H1 (cell line): Measurements from ENCODE around the gene CNPY3. TPM values are rescaled to one million over a fixed set of nuclear protein-coding genes. Genes with fewer than 3 reads are reported as not detected.

ENCODE experiments used
- CTCF ChIA-PET: fragments of 300-600 bp; sonication (Branson Sonifier 250); formaldehyde crosslinking; loops from one replicate; lab custom pipeline; 2021; ENCODE audit not compliant: partially characterized antibody; lab: Charles Lee
- POLR2A ChIA-PET: fragments of 300-600 bp; sonication (Branson Sonifier 250); formaldehyde crosslinking; loops from one replicate; lab custom pipeline; 2021; ENCODE audit warnings: inconsistent platforms; ENCODE audit not compliant: partially characterized antibody; lab: Charles Lee
- DNase-seq, 2 experiments: peaks; one replicate each; pipeline versions ENCODE4 v3.0.0 to v3.0.0-alpha.2; 2010 to 2022; ENCODE audit warnings: low spot score in 2 of 2, low read depth in 1 of 2, mixed read lengths in 1 of 2
- FAIRE-seq: peaks from 2 replicates; lab custom pipeline; 2011; peaks lifted over from hg19 to GRCh38; lab: Jason Lieb, UNC
- H2AFZ ChIP-seq: 2 replicates; pipeline ENCODE4 v1.8.1; 2012; ENCODE audit warnings: low read length, inconsistent platforms
- H2AK5ac ChIP-seq: 2 replicates; pipeline ENCODE4 v1.6.1; 2013; ENCODE audit warnings: low read depth, low read length
- H2BK120ac ChIP-seq: replicated peaks from 2 replicates; pipeline ENCODE3; 2013; ENCODE audit warnings: low read depth, low read length, inconsistent platforms
- H2BK12ac ChIP-seq: 2 replicates; pipeline ENCODE4 v1.6.1; 2013; ENCODE audit warnings: low read depth, low read length
- H2BK15ac ChIP-seq: 2 replicates; pipeline ENCODE4 v1.6.1; 2013; ENCODE audit warnings: low read length
- H2BK20ac ChIP-seq: 2 replicates; pipeline ENCODE4 v1.6.1; 2013; ENCODE audit warnings: low read length
- H2BK5ac ChIP-seq: 2 replicates; pipeline ENCODE4 v1.6.1; 2013; ENCODE audit warnings: low read depth, low read length
- H3K14ac ChIP-seq: 2 replicates; pipeline ENCODE4 v1.6.1; 2013; ENCODE audit warnings: inconsistent platforms; ENCODE audit not compliant: insufficient read length
- H3K18ac ChIP-seq: 2 replicates; pipeline ENCODE4 v1.6.1; 2013; ENCODE audit warnings: low read length; ENCODE audit errors: extremely low read depth
- H3K23ac ChIP-seq: 2 replicates; pipeline ENCODE4 v1.6.1; 2013; ENCODE audit warnings: inconsistent platforms; ENCODE audit not compliant: insufficient read length
- H3K23me2 ChIP-seq: 2 replicates; pipeline ENCODE4 v1.6.1; 2013; ENCODE audit warnings: low read depth, low read length
- H3K27ac ChIP-seq: 2 replicates; pipeline ENCODE4 v1.6.1; 2011; ENCODE audit warnings: low read depth, low read length, inconsistent platforms
- H3K27me3 ChIP-seq, 4 experiments: replicated peaks in 1 of 4; 1 replicate in 1 of 4; 2 replicates in 3 of 4; pipeline versions ENCODE4 v1.6.1 to v1.8.1; 2011 to 2013; ENCODE audit warnings: low read length in 3 of 4, mild to moderate bottlenecking in 3 of 4, inconsistent platforms in 2 of 4, mixed read lengths in 2 of 4, moderate library complexity in 1 of 4; ENCODE audit not compliant: control insufficient read depth in 3 of 4, insufficient read depth in 3 of 4; ENCODE audit errors: extremely low read depth in 1 of 4
- H3K36me3 ChIP-seq, 4 experiments: 2 replicates each; pipeline versions ENCODE4 v1.6.1 to v1.8.1; 2011 to 2013; ENCODE audit warnings: mild to moderate bottlenecking in 4 of 4, low read length in 3 of 4, moderate library complexity in 2 of 4, control low read depth in 1 of 4, inconsistent platforms in 1 of 4; ENCODE audit not compliant: insufficient read depth in 4 of 4, control insufficient read depth in 2 of 4
- H3K4ac ChIP-seq: replicated peaks from 2 replicates; pipeline ENCODE3; 2013; ENCODE audit warnings: low read length, low read depth, mixed read lengths, inconsistent platforms; ENCODE audit not compliant: insufficient read length
- H3K4me1 ChIP-seq, 4 experiments: replicated peaks in 1 of 4; 1 replicate in 1 of 4; 2 replicates in 3 of 4; pipeline versions ENCODE4 v1.6.1 to v1.8.1; 2011 to 2013; ENCODE audit warnings: low read length in 3 of 4, inconsistent platforms in 2 of 4, mixed read lengths in 1 of 4; ENCODE audit not compliant: insufficient read depth in 4 of 4, control insufficient read depth in 3 of 4
- H3K4me2 ChIP-seq, 2 experiments: 2 replicates each; pipeline versions ENCODE4 v1.6.1 to v1.8.1; 2011 to 2013; ENCODE audit warnings: low read depth in 2 of 2, low read length in 2 of 2, control low read depth in 1 of 2, inconsistent platforms in 1 of 2, mild to moderate bottlenecking in 1 of 2; ENCODE audit not compliant: insufficient read depth in 1 of 2
- H3K4me3 ChIP-seq, 4 experiments: fragments of 200-600, 300-600 bp in 1 of 4; sonication (generic), shearing (Covaris generic), sonication (Bioruptor Twin) in 1 of 4; 2 replicates each; pipeline versions ENCODE4 v1.5.1 to v1.8.1; 2011 to 2016; ENCODE audit warnings: low read length in 4 of 4, low read depth in 3 of 4, control low read depth in 2 of 4, inconsistent platforms in 2 of 4, mild to moderate bottlenecking in 2 of 4, mixed read lengths in 1 of 4, moderate library complexity in 1 of 4; ENCODE audit not compliant: insufficient read depth in 2 of 4; ENCODE audit errors: extremely low read depth in 1 of 4
- H3K56ac ChIP-seq: replicated peaks from 2 replicates; pipeline ENCODE3; 2013; ENCODE audit warnings: low read depth, mild to moderate bottlenecking, mixed read lengths, low read length, inconsistent platforms; ENCODE audit not compliant: insufficient read length
- H3K79me1 ChIP-seq: 2 replicates; pipeline ENCODE4 v1.6.1; 2013; ENCODE audit warnings: low read depth, low read length, control low read depth
- H3K79me2 ChIP-seq, 2 experiments: 2 replicates each; pipeline versions ENCODE4 v1.6.1 to v1.8.1; 2012 to 2013; ENCODE audit warnings: low read length in 2 of 2, mild to moderate bottlenecking in 2 of 2, inconsistent platforms in 1 of 2; ENCODE audit not compliant: insufficient read depth in 2 of 2, control insufficient read depth in 1 of 2
- H3K9ac ChIP-seq, 4 experiments: replicated peaks in 1 of 4; 1 replicate in 1 of 4; 2 replicates in 3 of 4; pipeline versions ENCODE4 v1.6.1 to v1.8.1; 2011 to 2013; ENCODE audit warnings: low read depth in 3 of 4, low read length in 3 of 4, control low read depth in 2 of 4, mild to moderate bottlenecking in 2 of 4, moderate library complexity in 2 of 4, inconsistent platforms in 1 of 4; ENCODE audit errors: extremely low read depth in 1 of 4
- H3K9me3 ChIP-seq, 2 experiments: 2 replicates each; pipeline versions ENCODE4 v1.6.1 to v1.8.1; 2012 to 2013; ENCODE audit warnings: mild to moderate bottlenecking in 2 of 2, moderate library complexity in 2 of 2, control low read depth in 1 of 2, inconsistent platforms in 1 of 2, low read depth in 1 of 2, low read length in 1 of 2, mixed read lengths in 1 of 2; ENCODE audit not compliant: insufficient read depth in 2 of 2
- H4K20me1 ChIP-seq, 2 experiments: replicated peaks in 1 of 2; 2 replicates each; pipeline versions ENCODE3 to v1.8.1; 2011 to 2013; ENCODE audit warnings: inconsistent platforms in 2 of 2, low read length in 2 of 2, mild to moderate bottlenecking in 1 of 2; ENCODE audit not compliant: insufficient read depth in 2 of 2, control insufficient read depth in 1 of 2
- H4K5ac ChIP-seq: 2 replicates; pipeline ENCODE4 v1.6.1; 2013; ENCODE audit warnings: low read length, low read depth, mixed read lengths, inconsistent platforms; ENCODE audit not compliant: insufficient read length
- H4K8ac ChIP-seq: 2 replicates; pipeline ENCODE4 v1.8.0; 2013; ENCODE audit warnings: mild to moderate bottlenecking, moderate library complexity, low read length, inconsistent platforms; ENCODE audit not compliant: insufficient read depth; ENCODE audit errors: extremely low read depth
- H4K91ac ChIP-seq: replicated peaks from 2 replicates; pipeline ENCODE3; 2013; ENCODE audit warnings: low read length, mixed read lengths, inconsistent platforms; ENCODE audit not compliant: insufficient read length
- CBX5 ChIP-seq: fragments of 300-800, 300-1000 bp; sonication (generic); IDR thresholded peaks from 2 replicates; pipeline ENCODE4 v1.7.1; 2016; ENCODE audit warnings: antibody characterized with exemption, low read length, low read depth
- CBX8 ChIP-seq: fragments of 300-800, 300-1000 bp; sonication (generic); IDR thresholded peaks from 2 replicates; pipeline ENCODE4 v1.7.1; 2016; ENCODE audit warnings: low read depth, low read length, borderline replicate concordance
- CREB1 ChIP-seq: IDR thresholded peaks from 2 replicates; pipeline ENCODE4 v1.6.1; 2012; ENCODE audit warnings: inconsistent platforms
- POLR2AphosphoS5 ChIP-seq: IDR thresholded peaks from 2 replicates; pipeline ENCODE4 v1.6.1; 2011; ENCODE audit warnings: low read depth, low read length
- RAD21 ChIP-seq, 2 experiments: IDR thresholded peaks in 1 of 2; conservative IDR thresholded peaks in 1 of 2; 2 replicates each; pipeline ENCODE4 v1.6.1; 2011; ENCODE audit warnings: low read depth in 2 of 2, low read length in 2 of 2, improper control_type of control experiment in 1 of 2, inconsistent platforms in 1 of 2, mild to moderate bottlenecking in 1 of 2, moderate library complexity in 1 of 2
- SP2 ChIP-seq: IDR thresholded peaks from 2 replicates; pipeline ENCODE4 v1.6.1; 2012; ENCODE audit warnings: mild to moderate bottlenecking, low read length, inconsistent platforms
- SRF ChIP-seq: IDR thresholded peaks from 2 replicates; pipeline ENCODE4 v1.6.1; 2011; ENCODE audit warnings: mild to moderate bottlenecking, low read depth, low read length, moderate library complexity
- WGBS, 2 experiments: shearing (Covaris generic) in 1 of 2; methylation state at CpG; one replicate each; pipeline versions ENCODE4 v1.1.6 to v1.1.7; 2013 to 2015; ENCODE audit warnings: low lambda C conversion rate in 2 of 2, mixed read lengths in 2 of 2, inconsistent platforms in 1 of 2, low coverage in 1 of 2, missing lambda C conversion rate in 1 of 2; ENCODE audit not compliant: insufficient replicate concordance in 2 of 2, insufficient coverage in 1 of 2, insufficient read length in 1 of 2; ENCODE audit errors: extremely low coverage in 1 of 2, missing lambda C conversion rate in 1 of 2; 5-methylcytosine and 5-hydroxymethylcytosine counted together
- polyA plus RNA-seq, 7 experiments: library from polyadenylated mRNA; depleted of rRNA in 3 of 7; stranded (reverse) in 5 of 7; unstranded in 2 of 7; fragments of >200 nt in 5 of 7; fragments of 200-250 nt in 2 of 7; gene quantifications; 1 replicate in 5 of 7; 2 replicates in 1 of 7; 4 replicates in 1 of 7; pipeline versions ENCODE4 v1.2.1 to v1.2.3, GENCODE V29; 2011 to 2013; ENCODE audit warnings: missing spikeins in 2 of 7, mixed read lengths in 2 of 7
- total RNA-seq: library from RNA; stranded (reverse); fragmentation: NEBNext Ultra II Directional; extraction: Animal tissue kit (Norgen Biotek cat#: 25700); gene quantifications from 2 replicates; pipeline ENCODE4 v1.2.1, GENCODE V29; 2021
- TF ChIP-seq, protein P1 (sequence below): IDR thresholded peaks from 2 replicates; pipeline ENCODE4 v1.6.1; 2012; ENCODE audit warnings: low read length, inconsistent platforms

CNPY3 gene
- total and polyA plus RNA-seq, 2 of the 8 experiments (the other 6 are each of a cell fraction or from before 2014, with no cell fraction given) = 49.6 to 64.5 TPM

DNA sequence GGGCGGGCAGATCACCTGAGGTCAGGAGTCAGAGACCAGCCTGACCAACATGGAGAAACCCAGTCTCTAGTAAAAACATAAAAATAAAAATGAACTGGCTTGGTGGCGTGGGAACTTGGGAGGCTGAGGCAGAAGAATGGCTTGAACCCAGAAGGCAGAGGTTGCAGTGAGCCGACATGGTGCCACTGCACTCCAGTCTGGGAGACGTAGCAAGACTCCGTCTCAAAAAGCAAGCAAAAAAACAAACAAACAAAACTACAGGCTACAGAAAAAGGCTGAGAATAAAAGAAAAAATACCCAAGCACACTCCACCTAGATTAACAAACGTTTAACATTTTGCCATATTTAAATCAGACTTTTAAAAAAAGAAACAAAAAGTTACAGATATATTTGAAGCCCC lies 7.5 kb upstream of the CNPY3 start:
- CTCF ChIA-PET = no interaction called here
- no peak overlapping the region for H3K14ac ChIP-seq
- no peak overlapping the region for H2BK120ac ChIP-seq
- H3K79me2 ChIP-seq = no peaks in the 10 kb centered on the region
- no peak overlapping the region for H3K18ac ChIP-seq
- H2BK20ac ChIP-seq = no peak overlapping the region
- no peak overlapping the region for H3K4ac ChIP-seq
- peaks cover 0 to 6% (median 1%) of the 10 kb centered on the region in 4 experiments; a peak in 2 of 7 replicates for H3K4me1 ChIP-seq
- H4K8ac ChIP-seq = no peak overlapping the region
- no peaks in the 10 kb centered on the region for H3K23me2 ChIP-seq
- no peaks in the 10 kb centered on the region for H3K9me3 ChIP-seq
- TF ChIP-seq CREB1 (no peak), SRF (no peak), CBX8 (no peak), POLR2AphosphoS5 (no peak), CBX5 (no peak), SP2 (no peak), RAD21 (IDR thresholded peaks at IDR 0.05 in 1 of 2, conservative IDR thresholded peaks at IDR 0.05 in 1 of 2; ENCODE audit: low read depth in 2 of 2, low read length in 2 of 2) (no peak)
- TF ChIP-seq, protein P1, sequence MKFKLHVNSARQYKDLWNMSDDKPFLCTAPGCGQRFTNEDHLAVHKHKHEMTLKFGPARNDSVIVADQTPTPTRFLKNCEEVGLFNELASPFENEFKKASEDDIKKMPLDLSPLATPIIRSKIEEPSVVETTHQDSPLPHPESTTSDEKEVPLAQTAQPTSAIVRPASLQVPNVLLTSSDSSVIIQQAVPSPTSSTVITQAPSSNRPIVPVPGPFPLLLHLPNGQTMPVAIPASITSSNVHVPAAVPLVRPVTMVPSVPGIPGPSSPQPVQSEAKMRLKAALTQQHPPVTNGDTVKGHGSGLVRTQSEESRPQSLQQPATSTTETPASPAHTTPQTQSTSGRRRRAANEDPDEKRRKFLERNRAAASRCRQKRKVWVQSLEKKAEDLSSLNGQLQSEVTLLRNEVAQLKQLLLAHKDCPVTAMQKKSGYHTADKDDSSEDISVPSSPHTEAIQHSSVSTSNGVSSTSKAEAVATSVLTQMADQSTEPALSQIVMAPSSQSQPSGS = no peak
- H4K91ac ChIP-seq = no peak overlapping the region
- H3K9ac ChIP-seq = no peak overlapping the region
- no peaks in the 10 kb centered on the region for H3K79me1 ChIP-seq
- POLR2A ChIA-PET = interaction anchor here (0.7 kb wide), 1 partner anchor 696 kb away, joined by 3 read pairs; no protein-coding TSS in a partner anchor
- H2AK5ac ChIP-seq = no peak overlapping the region
- no peak overlapping the region for H3K4me3 ChIP-seq
- DNase-seq (no peak), FAIRE-seq (no peak)
- no peak overlapping the region for H3K56ac ChIP-seq
- no peak overlapping the region for H2AFZ ChIP-seq
- no peaks in the 10 kb centered on the region for H3K27me3 ChIP-seq
- H3K23ac ChIP-seq = no peak overlapping the region
- WGBS, 2 experiments = 85% methylated on average over 5 of the region's 6 CpGs; no CpG with 5 or more reads in 1 of the 2 experiments
- H2BK15ac ChIP-seq = no peak overlapping the region
- H4K5ac ChIP-seq = no peak overlapping the region
- no peaks in the 10 kb centered on the region for H4K20me1 ChIP-seq
- H3K4me2 ChIP-seq = no peak overlapping the region
- no peak overlapping the region for H3K27ac ChIP-seq
- no peak overlapping the region for H2BK5ac ChIP-seq
- no peak overlapping the region for H2BK12ac ChIP-seq
- H3K36me3 ChIP-seq = no peaks in the 10 kb centered on the region
